Fibroblast of lung (primary cell): ENCODE data around the gene ID2.

Experiments
- EZH2 ChIP-seq: IDR thresholded peaks from 2 replicates; pipeline ENCODE4 v1.5.1; 2012; ENCODE audit warnings: low read length, control low read depth, mild to moderate bottlenecking; ENCODE audit errors: missing control alignments
- TF ChIP-seq, protein P1 (sequence below), 2 donors: IDR thresholded peaks in 1 of 2; conservative IDR thresholded peaks in 1 of 2; 1 replicate in 1 of 2; 2 replicates in 1 of 2; pipeline ENCODE4 v1.5.1; 2011 to 2012; ENCODE audit warnings: low read length in 2 of 2, control low read depth in 1 of 2, inconsistent platforms in 1 of 2, low read depth in 1 of 2, mild to moderate bottlenecking in 1 of 2

DNA sequence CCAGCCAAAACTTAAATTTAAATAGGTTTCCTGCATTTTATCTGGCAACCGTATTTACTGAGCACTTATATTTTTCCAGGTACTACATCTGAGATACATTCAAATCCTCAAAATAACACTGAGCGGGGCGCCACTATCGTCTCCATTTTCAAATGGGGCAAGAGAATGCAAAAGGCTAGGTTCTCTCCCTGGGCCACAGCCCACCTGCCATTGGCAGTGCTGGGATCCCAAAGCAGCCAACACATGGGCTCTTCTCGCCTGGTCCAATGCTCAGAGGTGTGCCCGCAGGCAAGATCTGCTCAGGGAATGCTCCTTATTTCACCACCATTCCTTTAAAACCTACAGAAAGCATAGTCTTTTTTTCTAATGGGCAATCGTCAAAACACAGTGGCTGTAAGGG is 11.3 kb upstream of the ID2 start:
- TF ChIP-seq, protein P1, sequence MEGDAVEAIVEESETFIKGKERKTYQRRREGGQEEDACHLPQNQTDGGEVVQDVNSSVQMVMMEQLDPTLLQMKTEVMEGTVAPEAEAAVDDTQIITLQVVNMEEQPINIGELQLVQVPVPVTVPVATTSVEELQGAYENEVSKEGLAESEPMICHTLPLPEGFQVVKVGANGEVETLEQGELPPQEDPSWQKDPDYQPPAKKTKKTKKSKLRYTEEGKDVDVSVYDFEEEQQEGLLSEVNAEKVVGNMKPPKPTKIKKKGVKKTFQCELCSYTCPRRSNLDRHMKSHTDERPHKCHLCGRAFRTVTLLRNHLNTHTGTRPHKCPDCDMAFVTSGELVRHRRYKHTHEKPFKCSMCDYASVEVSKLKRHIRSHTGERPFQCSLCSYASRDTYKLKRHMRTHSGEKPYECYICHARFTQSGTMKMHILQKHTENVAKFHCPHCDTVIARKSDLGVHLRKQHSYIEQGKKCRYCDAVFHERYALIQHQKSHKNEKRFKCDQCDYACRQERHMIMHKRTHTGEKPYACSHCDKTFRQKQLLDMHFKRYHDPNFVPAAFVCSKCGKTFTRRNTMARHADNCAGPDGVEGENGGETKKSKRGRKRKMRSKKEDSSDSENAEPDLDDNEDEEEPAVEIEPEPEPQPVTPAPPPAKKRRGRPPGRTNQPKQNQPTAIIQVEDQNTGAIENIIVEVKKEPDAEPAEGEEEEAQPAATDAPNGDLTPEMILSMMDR (conservative IDR thresholded peaks at IDR 0.05 in 1 of 2, IDR thresholded peaks at IDR 0.05 in 1 of 2; ENCODE audit: low read depth in 1 of 2, low read length in 2 of 2): no peak
- TF ChIP-seq EZH2: no peak
